ENCODE results near the gene HOXA11.

Gene HOXA11

DNA sequence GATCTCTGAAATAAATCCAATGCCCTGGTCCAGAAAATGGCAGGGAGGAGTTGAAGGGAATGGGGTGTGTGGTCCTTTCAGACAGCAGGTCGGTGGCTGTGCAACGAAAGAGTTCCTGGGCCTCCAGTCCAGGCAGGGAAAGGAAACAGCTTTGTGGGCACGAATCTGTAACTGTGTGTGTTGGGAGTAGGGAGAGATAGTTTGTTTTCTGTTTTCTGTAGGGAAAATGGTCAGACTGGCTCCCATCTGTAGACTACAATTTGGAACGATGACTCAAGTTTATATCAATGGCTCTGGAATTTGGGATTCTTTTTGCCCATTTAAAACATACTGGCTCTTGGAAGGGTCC is 17.1 kb downstream of the HOXA11 start:
- no peak for DNase-seq

DNA sequence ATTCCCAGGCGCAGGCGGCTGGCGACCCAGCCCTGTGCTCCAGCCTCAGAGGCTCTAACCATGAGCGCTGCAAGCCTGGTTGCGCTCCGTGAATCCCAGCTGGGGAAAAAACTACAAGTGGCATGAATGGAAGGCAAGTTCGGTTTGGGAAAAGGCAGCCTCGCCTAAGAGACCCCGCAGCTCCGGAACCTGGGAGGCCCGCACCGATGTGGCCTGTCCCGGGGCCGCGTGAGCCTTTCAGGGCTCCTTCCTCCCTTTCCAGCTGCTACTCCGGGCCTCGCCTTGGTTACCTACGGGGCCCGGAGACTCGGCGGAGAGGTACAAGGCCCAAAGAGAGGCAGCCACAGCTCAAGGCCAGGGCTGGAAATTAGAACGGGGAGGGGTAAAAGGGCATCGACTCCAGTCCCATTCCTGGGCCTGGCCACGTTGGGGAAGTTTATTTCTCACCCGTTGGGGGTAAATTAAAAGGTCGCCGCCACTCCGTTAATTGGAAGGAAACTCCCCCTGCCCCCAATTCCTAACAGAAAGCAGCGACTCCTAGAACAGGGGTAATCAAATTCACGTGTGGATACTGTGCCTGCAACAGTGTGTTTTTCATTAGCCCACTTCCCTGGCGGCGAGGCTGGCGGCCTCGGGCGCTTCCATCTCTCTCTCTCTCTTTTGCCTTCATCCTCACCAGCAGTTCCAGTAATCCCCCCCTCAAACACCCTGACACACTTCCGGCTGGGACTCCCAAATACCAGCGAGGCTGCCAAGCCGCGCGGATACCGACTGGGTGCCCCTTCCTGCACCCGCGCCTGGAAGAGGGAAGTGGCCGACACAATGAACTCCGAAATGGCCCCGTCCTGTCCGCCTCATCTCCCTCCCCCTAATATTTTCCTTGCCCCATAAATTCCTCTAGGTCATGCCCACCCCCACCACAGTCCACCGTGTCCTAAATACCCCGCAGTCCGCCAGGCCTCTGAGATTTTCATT is 18.2 kb downstream of the HOXA11 start:
- no peak for DNase-seq

DNA sequence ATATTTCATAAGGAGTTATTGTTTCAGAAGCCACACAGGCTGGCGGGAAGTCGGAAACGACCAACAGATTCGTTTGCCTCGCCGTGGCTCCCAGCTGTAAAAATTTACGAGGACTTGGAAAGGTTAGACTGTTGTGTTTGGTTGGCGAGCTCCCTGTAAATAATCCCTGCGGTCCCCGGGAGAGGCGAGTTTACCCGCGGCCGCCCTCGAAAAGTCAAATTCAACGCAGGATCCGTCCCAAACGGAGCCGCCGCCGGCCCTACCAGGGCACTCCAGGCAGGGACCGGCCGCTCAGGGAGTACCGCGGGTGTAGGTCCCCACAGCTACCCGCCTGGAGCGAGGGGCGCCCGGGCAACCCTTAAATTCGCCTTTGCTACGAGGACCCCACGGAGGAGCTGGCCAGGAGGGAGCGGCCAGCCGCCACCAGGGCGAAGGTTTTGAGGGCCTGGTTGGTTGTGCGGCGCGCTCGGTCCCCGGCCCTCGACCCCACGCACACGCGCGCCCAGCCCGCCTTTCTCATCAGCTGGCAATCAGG is 19.0 kb downstream of the HOXA11 start:
- no peak for DNase-seq

DNA sequence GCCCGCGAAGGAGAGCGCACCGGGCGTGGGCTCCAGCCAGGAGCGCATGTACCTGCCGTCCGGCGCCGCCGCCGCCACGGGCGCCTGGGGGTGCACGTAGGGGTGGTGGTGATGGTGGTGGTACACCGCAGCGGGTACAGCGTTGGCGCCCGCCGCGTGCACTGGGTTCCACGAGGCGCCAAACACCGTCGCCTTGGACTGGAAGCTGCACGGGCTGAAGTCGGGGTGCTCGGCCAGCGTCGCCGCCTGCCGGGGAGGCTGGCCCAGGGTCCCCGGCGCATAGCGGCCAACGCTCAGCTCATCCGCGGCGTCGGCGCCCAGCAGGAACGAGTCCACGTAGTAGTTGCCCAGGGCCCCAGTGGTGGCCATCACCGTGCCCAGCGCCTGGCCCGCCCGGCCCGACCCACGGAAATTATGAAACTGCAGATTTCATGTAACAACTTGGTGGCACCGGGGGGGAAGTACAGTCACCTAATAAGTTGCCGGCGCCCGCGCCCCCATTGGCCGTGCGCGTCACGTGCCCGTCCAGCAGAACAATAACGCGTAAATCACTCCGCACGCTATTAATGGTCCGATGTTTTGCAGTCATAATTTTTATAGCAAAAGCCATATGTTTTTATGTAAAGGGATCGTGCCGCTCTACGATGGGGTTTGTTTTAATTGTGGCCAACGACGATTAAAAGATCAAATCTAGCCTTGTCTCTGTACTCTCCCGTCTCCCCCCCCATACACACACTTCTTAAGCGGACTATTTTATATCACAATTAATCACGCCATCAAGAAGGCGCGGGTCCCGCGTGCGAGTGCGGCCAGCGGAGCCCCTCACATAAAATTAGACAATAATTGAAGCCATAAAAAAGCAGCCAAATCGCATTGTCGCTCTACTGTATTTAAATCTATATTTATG is 19.7 kb downstream of the HOXA11 start, which contains the start of gene HOXA9:
Gene HOXA9, minus strand, starts transcription at position 449 of the 907 bp plus-strand sequence. Its CDS starts 80 bp downstream, at position 369.
- DNase-seq: no peak

DNA sequence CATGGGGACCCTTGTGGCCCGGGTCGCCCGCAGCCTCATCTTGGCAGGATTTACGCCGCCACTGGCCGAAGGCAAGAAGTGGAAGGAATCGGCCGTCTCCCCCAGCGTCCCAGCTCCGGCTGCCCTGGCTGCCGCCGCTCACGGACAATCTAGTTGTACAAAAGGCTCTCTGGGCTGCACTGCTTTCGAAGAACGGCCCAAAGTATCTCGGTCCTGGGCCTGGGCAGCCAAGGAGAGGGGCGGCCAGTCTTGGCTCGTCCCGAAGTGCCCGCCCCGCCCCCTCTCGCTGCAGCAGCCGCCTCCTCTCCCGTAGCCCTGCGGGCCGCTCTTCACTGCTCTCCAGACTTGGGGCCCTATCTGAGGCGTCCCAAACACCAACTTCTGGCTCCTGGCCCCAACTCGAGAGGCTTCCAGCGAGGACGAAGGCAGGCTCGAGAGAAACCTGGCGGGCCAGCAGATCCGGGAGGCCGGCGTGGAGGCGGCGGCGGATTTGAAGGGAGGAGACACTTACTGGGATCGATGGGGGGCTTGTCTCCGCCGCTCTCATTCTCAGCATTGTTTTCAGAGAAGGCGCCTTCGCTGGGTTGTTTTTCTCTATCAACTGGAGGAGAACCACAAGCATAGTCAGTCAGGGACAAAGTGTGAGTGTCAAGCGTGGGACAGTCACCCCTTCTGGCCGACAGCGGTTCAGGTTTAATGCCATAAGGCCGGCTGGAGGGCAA is 20.5 kb downstream of the HOXA11 start:
- no peak for DNase-seq

DNA sequence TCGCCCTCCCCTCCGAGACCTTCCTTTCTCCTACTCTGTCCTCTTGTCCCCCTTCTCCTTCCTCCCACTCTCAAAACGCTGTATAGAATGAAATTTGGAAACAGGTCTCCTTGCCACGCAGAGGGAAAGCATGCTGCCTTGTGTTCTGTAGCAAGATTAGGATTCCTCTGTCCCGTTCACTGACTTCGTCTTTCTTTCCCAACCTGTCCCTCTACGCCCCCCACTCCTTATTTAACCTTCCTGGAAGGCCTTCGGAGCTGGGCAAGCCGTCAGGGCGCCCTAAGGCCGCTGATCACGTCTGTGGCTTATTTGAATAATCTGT is 21.0 kb downstream of the HOXA11 start:
- DNase-seq: no peak

DNA sequence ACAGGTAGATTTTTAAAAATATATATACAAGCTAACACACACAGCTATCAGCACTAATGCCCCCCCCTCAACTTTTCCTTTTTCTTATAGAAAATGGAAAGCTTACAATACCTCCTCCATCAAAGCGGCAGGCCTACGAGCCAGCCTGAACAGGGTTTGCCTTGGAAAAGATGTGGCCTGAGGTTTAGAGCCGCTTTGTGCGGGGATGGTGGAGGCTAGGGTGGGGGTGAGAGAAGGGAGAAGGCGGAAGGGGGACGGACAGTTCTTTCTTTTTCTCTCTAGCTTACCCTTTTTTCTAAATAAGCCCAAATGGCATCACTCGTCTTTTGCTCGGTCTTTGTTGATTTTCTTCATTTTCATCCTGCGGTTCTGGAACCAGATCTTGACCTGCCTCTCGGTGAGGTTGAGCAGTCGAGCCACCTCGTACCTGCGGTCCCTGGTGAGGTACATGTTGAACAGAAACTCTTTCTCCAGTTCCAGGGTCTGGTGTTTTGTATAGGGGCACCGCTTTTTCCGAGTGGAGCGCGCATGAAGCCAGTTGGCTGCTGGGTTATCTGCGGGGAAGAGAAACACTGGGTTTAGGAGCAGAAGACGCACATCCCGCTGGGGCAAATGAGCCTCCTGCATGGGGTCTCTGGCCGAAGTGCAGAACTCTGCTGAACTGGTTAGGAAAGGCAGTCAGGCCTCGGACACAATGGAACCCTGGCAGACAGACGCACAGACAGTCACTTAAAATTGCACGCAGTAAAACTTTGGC is 21.6 kb downstream of the HOXA11 start:
- DNase-seq: no peak

DNA sequence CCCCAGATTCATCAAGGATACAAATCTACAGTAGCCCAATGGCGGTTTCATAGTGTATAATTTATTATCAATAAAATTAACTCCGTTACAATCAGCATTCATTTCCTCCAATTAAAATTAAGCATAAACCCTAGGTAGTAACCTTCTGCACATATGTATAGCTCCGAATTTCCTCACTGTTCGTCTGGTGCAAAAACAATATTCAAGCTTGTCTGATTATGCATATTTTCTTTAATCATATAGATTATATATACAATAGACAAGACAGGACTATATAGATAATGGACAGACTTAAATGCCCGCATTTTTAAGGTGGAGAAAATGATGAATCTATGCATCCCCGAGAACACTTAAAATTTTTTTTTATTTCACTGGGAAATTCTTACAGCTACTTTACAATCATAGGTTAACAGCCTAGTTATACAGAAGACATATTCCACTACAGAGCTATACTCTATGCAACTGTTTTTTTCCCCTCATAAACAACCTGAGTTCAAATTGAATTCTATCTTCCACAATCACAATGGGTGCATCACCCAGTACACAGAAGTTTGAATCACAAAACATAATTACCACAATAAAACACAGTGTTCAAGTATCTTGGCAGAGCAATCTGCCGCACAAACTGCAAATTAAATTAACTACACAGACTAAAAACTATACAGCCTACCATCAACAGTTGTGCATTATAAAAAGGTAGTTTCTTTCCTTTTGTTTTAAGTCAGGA is 22.3 kb downstream of the HOXA11 start:
- DNase-seq: no peak

DNA sequence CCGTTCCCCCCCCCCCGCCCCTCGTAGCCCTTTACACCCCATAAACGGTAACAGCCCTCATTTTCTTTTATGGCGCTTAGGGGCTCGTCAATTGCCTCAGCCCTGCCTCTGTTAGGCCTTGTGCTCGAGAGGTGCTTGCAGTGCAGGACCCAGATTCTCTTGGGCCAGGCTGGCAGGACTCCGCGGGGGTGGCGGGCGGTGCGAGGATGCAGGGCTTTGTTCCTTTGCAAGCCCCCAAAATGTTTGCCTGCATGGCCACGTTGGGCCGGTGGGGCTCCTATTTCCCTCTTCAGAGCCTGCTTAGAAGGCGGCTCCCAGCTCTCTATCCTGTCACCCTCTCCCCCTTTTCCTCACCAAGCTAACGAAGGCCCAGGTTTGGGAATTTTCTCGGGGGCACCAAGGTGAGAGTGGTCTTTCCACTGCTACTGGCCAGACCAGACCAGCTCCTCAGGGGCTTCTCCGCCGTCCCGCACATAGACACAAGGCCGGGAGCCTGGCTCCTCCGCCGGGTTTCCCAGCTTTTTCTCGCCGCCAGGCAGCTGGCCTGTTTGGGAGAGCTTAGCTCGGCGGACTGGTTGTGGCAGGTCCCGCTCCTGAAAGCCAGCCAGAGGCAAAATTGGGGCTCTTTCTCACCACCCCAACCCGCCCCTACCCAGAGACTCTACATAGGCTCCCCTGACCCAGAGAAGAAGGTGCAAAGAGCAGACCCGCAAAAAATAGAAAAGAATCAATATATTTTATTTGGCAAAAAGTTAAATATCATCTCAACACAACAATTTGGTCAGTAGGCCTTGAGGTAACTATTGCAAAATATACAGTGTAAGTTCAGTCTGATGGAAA is 23.1 kb downstream of the HOXA11 start:
- DNase-seq: no peak

DNA sequence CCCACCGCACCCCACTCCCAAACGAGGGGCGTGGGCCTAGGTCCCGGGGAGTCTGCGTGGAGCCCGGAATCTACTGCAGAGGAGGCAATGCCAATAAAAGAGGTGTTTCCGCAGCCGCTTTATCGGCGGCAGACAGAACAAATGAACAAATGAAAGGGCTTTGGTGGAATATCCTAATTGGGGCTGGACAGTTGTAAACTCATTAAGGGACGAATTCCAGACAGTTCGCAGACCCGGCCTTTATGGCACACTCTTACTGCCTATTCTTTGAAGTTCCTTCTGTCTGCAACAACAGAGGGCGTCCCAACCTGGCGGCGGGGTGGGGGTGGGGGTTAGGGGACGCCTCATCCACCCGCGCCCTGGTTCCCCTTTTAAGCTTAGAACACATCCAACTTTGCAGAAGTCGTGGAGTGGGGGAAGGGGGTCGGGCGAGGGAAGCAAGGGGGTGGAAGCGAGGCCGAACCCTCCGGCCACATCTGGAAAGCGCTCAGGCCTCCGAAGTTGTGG is 23.8 kb downstream of the HOXA11 start:
- no peak for DNase-seq

DNA sequence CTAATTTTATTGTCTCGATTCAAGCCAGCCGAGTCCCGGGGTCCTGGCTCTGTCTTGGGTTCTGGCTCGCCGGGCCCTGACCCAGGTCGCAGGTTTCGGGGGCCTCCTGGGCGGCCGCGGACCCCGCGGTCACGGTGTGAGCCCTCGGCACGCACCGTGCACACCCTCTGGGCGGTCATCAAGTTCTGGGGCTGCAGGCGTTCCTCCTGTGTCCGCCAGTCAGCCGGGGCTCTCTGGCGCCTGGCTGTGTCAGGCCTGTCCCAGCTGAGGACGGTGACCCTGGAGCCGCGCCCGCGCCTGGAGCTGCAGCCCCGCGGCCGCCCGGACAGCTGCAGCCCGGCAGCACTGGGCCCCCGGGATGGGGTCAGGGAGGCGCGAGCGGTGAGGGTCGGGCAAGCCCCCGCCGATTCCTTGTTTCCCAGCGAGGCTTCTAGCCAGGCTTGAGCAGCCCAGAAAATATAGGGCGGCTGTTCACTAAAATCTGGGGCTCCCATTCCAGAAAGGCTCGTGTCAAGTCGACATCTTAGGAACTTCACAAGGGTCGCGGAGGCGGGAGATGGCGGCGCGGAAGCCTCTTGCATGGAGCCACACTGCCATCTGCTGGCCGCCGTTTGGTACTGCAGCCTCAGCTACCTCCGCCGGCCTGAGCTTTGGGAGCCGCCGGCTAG is 24.4 kb downstream of the HOXA11 start:
- DNase-seq: peak; percentile 58

DNA sequence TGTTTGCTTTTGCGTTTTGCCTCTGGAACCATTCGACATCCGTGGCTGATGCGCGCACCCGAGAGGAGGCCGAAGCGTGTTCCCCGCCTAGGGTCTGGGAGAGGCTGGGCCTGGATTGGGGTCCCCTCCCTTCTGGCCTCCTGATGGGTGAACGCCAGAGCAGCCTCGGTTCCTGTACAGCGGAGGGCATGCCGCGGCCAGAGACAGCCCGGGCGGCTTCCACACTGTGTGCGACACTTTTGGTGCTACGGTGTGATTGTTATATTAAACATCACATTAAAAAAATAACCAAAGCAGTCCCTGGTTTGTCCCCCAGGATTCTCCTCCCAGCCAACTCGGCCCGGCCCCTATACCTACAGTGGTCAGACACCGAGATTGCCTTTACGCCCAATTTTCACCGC is 24.9 kb downstream of the HOXA11 start:
- no peak for DNase-seq

DNA sequence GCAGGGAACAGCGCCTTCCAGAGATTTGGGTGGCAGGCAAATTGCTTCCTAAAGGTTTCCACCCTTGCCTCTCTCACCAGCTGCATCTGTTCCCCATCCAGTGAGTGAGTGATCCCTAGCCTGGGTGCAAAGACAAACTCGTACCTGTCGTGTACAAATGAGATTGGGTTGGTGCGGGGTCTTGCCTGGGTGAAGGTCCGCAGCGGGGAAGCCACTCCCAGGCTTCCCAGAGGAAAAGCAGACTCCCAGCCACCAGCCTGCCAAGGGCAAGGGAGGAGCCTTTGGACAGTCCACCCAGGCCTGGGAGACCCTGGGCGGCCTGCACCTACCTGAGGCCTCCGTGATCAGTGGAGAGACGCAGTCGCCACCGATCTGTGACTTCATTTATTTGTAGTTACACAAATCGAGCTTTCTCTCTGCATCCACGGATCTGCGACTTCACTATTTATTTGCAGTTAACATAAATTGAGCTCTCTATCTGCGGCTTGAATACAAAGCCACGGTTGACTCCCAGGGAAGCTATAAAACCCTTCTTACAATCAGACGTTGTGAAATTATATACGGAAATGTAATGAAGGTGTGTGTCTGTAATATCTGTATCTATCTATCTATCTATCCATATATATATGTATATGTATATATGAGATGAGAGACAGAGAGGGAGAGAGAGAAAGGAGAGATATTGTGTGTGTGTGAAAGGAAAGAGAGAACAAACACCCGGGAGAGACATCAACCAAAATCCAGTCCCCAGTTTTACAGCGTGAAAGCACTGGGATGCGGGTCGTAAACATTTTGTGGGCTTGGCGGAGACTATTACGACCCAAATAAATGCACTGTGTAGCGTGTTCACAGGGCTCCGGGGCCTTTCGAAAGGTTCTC is 25.5 kb downstream of the HOXA11 start:
- no peak for DNase-seq

DNA sequence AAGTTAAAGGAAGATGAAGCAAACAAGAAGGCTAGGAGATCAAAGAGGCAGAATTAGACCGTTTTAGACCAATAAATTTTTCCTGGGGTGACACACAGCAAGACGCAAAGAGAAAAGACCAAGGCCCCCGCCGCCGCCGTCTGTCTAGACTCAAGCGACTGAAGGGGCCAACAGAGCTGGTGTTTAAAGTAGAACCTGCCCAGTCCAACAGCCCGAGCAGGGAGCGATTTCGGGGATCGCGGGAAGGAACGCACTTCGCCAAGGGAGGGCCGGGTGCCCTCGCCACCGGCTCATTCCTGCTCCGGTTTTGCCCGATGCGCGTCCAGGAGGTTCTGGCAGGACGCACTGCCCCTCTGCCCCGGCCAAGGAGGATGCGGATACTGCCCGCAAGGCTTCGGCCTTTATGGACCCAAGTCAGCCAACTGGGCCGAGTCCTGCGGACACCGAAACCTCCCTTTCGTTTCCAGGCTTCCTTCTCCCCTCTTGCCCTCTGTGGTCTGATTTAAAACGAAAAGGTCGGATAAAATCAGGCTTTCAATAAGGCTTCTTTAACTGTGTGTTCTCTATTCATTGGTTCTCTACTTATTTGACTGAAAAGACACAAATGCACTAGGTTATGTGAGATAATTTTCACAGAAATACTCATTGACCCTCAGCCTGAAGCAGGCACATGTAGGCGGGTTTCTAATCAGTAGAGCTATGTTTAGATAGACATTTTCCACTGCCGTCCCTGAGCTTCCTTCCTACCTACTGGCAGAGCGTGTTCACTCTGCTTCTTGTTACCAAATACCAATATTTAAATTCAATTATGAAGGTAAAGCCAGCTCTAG is 26.4 kb downstream of the HOXA11 start:
- DNase-seq: no peak

DNA sequence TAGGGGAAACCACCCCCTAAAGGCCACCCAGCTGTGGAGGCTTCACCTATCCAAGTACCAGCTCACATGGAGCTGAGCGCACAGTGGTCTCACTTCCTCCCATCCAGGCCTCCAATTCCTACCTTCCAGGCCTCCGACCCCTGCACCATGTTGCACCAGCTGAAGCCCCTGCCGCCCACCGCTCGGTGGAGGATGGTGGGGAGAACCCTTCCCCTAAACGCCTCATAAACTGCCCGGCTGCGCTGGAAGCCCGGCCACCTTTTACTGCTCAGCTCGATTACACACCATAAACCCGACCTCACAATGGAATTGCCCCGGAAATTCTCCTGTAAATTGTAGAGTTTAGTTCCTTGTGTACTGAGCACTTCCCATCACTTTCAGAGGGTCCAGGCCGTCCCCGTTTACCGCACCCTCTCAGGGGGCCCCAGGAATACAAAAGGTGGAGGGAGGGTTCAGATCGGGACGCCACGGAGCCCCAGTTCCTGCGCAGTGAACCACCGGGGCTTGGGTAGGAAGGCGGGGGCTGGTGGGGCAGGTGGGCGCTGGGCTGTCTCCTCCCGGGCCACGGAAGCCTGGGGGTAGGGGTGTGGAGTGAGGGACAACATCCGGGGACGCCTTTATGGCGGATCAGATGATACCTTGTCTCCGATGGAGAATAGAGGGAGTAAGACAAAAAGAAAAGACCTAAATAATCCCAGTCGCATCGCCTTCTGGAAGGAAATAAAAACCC is 27.2 kb downstream of the HOXA11 start:
- no peak for DNase-seq

DNA sequence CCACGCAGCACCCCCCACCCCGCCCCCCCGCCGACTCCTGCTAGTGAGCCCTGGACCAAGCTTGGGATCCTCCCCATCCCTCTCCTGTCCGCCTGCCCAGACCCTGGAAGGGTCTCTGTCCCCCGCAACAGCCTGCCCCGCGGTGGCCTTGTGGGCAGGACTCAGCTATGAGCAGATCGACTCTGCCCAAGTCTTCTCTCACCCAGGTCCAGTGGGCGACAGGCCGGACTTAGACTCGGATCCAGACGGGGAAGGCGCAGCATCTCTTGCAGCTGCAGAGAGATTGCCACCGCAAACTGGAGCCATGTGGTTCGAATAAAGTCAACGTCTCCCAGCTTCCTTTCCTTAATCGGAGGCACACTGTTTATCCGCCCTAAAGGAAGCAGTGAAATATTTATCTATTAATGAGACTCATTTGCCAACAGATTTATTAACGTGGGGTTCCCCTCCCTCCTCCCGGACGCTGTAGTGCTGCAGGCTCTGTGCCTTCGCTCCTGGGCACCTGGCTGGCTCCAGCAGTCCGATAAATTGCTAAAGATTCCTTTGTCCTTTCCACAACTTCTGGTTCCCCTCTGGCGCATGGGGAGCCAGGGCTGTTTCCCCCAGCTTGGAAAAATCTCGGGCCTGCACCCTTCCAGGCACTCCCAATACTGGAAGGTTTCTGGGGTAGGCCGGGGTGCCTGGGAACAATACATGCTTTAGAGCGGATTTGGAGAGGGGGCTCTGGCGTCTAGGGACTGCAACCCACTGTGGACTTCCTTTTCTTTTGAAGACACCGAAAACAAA is 27.9 kb downstream of the HOXA11 start:
- no peak for DNase-seq
